ENCODE measurements around the gene DYSF.

DYSF gene

DNA sequence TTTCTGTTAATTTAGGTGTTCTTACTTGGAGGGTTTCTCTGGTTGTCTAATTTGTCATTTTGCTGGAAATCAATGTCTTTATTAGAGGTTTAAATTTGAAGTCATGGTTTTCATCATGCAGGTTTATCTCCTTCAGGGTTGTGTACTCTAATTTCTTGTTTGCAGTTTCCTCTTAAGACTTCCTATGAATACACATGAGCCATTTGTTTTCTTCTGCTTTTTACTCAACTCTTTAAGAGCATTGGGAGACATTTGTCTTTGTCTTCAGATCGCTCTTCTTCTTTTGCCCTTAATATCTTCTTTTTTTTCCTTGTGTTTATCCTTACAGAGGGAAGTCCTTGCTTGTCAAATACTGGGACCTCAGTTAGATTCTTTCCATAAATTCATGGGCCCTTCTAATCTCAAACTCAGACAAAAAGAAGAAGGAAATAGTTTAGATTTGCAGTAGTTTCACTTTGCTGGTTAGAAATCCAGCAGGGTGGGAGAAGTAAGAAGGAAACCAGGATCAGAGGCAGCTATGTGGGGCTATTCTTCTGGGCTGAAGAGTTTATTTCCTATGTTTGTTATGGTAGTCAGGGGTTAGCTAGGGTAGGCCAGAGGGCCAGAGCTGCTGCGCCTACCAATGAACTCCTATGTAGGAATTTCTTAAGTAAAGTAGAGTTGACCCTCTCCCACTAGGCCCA, 176.6 kb downstream of the DYSF start:
- no peak for TF ChIP-seq ZFX (IDR thresholded peaks at IDR 0.05; ENCODE audit: borderline replicate concordance)
- TF ChIP-seq, protein P1, sequence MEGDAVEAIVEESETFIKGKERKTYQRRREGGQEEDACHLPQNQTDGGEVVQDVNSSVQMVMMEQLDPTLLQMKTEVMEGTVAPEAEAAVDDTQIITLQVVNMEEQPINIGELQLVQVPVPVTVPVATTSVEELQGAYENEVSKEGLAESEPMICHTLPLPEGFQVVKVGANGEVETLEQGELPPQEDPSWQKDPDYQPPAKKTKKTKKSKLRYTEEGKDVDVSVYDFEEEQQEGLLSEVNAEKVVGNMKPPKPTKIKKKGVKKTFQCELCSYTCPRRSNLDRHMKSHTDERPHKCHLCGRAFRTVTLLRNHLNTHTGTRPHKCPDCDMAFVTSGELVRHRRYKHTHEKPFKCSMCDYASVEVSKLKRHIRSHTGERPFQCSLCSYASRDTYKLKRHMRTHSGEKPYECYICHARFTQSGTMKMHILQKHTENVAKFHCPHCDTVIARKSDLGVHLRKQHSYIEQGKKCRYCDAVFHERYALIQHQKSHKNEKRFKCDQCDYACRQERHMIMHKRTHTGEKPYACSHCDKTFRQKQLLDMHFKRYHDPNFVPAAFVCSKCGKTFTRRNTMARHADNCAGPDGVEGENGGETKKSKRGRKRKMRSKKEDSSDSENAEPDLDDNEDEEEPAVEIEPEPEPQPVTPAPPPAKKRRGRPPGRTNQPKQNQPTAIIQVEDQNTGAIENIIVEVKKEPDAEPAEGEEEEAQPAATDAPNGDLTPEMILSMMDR (IDR thresholded peaks at IDR 0.05): no peak
- no peak overlapping the region for H3K27ac ChIP-seq

DNA sequence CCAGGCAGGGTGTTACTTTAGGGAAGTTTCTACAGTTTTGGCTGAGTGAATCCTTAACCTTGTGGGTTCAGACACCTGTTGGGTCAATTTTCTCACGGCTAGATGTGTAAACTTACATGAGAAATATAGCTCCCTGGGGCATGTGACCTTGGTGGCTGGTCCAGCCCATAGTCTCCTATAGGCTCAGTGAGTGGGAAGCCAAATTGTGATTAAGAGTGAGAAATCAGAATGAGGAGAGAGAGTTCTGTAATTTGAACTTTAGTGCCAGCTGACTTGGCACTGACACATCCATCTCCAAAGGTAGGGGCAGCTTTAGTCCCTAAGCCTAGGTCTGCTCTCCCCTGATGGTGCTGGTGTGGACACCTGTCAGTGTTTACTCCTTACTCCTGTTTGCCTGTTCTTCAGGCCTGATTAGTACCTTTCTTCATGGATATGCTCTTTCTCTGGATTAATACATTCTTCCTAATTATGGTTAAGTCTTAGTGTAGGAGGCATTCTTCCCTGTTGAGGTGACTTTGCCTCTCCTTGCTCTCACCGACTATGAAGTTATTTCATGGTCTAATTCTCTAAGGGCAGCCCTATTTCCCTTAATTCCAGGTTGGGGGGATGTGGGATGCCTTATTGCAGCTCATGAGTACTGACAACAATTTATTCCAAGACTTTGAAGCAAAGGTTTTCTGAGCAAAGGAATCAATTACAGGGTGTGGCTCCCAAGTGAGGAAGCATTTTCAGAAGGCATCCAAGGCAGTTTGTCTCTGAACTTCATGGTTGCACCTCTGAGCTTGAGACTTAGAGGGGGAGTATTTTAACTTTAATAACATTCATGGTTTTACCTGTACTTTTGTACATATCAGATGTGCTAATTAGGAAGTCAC, 177.3 kb downstream of the DYSF start:
- TF ChIP-seq, protein P1 (IDR thresholded peaks at IDR 0.05): no peak
- no peak overlapping the region for H3K27ac ChIP-seq

DNA sequence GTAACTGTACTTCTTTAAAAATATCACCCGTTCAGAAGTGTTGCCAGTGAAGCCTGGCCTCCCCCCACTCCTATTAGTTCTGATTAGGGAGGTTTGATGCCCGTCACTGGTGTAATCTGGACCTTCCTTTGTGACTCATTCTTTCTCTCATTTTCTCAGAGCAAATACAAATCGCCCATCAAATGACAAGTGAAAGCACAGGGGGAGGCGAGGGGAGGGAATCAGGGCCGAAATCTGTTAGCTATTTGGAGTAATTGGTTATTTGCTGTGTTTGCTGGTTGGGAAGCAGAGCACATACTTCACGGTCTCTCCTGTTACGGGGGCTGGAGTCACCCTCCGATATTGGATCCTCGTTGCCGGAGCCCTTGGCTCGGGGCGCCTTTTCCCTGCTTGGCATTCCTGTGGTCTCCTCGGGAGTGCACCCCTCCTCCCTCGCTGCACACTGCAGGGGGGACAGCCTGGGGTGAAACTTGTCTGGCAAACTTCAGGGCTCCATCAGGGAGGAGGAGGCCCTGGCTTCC, 178.1 kb downstream of the DYSF start:
- no peak for TF ChIP-seq ZFX (IDR thresholded peaks at IDR 0.05; ENCODE audit: borderline replicate concordance)
- TF ChIP-seq, protein P1 (IDR thresholded peaks at IDR 0.05): no peak
- no peak overlapping the region for H3K27ac ChIP-seq

DNA sequence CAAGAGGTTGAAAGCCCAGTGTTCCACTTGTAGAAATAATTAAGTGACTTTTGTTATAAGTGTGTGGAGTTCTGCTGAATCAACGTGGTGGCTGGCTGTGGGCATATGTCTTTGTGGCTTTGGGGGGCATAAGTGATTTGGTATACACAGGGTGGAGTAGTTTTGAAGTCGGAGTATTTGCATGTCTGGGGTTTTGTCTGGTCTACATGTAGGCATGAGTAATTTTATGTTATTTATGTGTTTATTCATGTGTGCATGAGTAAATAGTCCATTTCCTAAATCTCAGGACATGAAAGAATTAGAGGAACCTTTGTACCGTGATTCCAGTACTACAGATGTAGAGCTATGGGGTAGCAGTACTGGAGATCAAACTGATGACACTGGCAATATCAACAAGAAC, 179.7 kb downstream of the DYSF start:
- no peak overlapping the region for H3K27ac ChIP-seq
- no peak for TF ChIP-seq ZFX (IDR thresholded peaks at IDR 0.05; ENCODE audit: borderline replicate concordance)
- TF ChIP-seq, protein P1 (IDR thresholded peaks at IDR 0.05): no peak

DNA sequence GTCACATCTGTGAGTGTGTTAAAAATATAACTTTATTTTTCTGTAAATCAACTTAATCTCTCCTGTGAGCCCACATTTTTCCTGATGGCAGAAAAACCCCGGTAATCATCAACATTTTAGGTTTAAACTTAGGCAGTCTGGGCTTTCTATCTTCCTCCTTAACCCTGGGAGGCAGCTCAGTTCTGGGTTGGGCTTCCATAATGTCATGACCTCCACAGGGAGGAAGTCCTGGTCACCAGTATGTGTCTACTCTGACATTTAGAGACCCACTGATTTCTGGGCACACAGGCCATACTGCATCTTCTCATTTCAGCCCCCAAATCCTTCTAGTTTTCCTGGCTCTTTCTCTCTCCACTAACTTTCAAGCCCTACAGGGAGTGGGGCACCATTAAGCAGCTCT, 181.2 kb downstream of the DYSF start:
- TF ChIP-seq, protein P1 (IDR thresholded peaks at IDR 0.05): no peak
- TF ChIP-seq ZFX (IDR thresholded peaks at IDR 0.05; ENCODE audit: borderline replicate concordance): no peak
- no peak overlapping the region for H3K27ac ChIP-seq

DNA sequence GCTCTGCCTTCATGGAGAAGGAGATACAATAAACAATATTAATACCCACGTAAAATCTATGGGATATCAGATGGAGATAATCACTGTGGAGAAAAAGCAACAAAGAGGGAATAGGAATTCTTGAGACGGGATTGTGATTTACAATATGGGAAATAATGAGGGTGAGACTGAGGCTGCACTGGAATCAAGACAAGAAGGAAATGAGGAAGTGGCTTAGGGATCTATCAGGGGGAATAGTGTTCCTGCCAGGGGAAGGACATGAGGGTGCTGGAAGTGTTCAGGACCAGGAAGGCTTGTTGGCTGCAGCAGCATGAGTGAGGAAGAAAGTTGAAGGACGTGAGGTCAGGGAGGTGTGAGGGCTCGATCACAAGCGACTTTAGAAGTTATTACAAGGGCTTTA, 182.4 kb downstream of the DYSF start:
- TF ChIP-seq ZFX (IDR thresholded peaks at IDR 0.05; ENCODE audit: borderline replicate concordance): no peak
- TF ChIP-seq, protein P1 (IDR thresholded peaks at IDR 0.05): no peak
- no peak overlapping the region for H3K27ac ChIP-seq

DNA sequence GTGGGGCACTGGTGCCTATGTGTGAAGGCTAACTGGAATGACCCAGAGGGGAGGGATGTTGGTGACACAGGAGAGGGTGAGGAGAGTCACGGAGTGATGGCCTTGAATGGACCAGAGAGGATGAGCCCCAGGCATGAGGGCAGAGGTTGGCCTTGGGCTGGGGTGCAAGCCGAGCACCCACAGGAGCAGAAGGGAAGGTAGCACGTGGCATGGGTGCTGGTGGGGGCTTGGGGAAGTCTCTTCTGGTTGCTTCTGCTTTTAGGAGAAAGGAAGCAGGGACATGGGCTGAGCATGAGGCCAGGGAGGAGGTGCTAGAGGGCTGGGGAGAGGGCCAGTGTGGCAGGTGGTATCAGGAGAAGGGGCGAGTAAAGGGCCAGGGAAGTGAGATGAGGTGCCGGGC, 183.8 kb downstream of the DYSF start:
- TF ChIP-seq ZFX (IDR thresholded peaks at IDR 0.05; ENCODE audit: borderline replicate concordance): no peak
- TF ChIP-seq, protein P1 (IDR thresholded peaks at IDR 0.05): no peak
- H3K27ac ChIP-seq: no peak overlapping the region

Measured in 22Rv1 (cell line).